ENCODE data around the gene TDRD10. TPM values are rescaled to one million over a fixed set of nuclear protein-coding genes. Genes with fewer than 3 reads are reported as not detected.

TDRD10 gene
- total and polyA plus RNA-seq, 2 donors (not counting 1 experiment from before 2014, with no cell fraction given): 0.06 TPM; not detected in 1

DNA sequence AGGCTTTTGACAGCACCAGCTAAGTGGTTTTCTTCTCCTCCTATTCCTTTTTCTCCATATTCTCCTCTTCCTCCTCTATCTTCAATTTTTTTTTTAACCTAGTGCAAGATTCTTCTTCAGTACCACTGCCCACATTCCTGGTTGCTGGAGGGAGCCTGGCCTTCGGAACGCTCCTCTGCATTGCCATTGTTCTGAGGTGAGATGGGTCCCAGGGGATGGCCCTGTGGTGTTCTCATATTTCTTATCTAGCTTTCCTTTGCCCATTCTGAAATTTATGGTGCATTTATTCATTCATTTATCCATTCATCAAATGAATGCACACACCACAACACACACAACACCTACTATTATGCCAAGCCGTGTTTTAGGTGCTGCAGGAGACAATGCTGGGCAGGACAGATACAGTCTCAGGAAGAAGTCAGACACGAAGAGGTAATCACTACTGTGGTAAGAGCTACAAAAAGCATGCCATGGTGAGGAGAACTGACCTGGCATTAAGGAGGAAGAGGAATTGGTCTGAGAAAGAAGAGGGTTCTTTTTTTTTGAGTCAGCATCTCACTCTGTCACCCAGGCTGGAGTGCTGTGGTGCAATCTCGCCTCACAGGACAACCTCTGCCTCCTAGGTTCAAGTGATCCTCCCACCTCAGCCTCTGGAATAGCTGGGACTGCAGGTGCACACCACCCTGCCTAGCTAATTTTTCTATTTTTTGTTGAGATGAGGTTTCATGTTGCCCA is 47.5 kb upstream of the TDRD10 start:
- Histone ChIP-seq H3K4me1 (ENCODE audit: control insufficient read depth in 2 of 2, insufficient read depth in 2 of 2, low read length in 2 of 2) (no peaks in the 10 kb centered on the region), H2AFZ (ENCODE audit: insufficient read depth, low read depth, low read length, poor library complexity, severe bottlenecking) (no peak overlapping the region), H3K9ac (ENCODE audit: low read length) (no peak overlapping the region), H3K27ac (ENCODE audit: low read length in 2 of 2) (no peak overlapping the region), H3K27me3 (replicated peaks in 1 of 4; ENCODE audit: control extremely low read depth in 1 of 4, control insufficient read depth in 3 of 4, insufficient read depth in 4 of 4, low read length in 3 of 4) (no peaks in the 10 kb centered on the region), H3K36me3 (replicated peaks in 1 of 2; ENCODE audit: control extremely low read depth in 1 of 2, control insufficient read depth in 1 of 2, extremely low read depth in 1 of 2, insufficient read depth in 2 of 2, low read length in 1 of 2) (no peaks in the 10 kb centered on the region), H3K79me2 (ENCODE audit: control insufficient read depth, insufficient read depth, low read length) (no peaks in the 10 kb centered on the region), H4K20me1 (ENCODE audit: control insufficient read depth, insufficient read depth, low read length, poor library complexity, severe bottlenecking) (no peaks in the 10 kb centered on the region), H3K4me3 (ENCODE audit: control extremely low read depth in 1 of 5, extremely low read depth in 1 of 5, insufficient read depth in 1 of 5, low read depth in 2 of 5, low read length in 4 of 5) (no peak overlapping the region), H3K4me2 (replicated peaks; ENCODE audit: low read depth, low read length, poor library complexity, severe bottlenecking) (no peak overlapping the region), H3K9me3 (ENCODE audit: control extremely low read depth in 1 of 3, control insufficient read depth in 2 of 3, insufficient read depth in 1 of 3, low read length in 2 of 3) (no peaks in the 10 kb centered on the region)
- H3K4me3 Mint-ChIP-seq: no peak overlapping the region
- H3K27me3 Mint-ChIP-seq: no peaks in the 10 kb centered on the region
- POLR2A ChIA-PET: no interaction called here
- H3K4me1 Mint-ChIP-seq: no peaks in the 10 kb centered on the region
- 80% methylated on average over 1 of the region's 5 CpGs for WGBS (ENCODE audit: insufficient coverage)
- ATAC-seq (ENCODE audit: low read depth): no peak
- TF ChIP-seq, protein P1, sequence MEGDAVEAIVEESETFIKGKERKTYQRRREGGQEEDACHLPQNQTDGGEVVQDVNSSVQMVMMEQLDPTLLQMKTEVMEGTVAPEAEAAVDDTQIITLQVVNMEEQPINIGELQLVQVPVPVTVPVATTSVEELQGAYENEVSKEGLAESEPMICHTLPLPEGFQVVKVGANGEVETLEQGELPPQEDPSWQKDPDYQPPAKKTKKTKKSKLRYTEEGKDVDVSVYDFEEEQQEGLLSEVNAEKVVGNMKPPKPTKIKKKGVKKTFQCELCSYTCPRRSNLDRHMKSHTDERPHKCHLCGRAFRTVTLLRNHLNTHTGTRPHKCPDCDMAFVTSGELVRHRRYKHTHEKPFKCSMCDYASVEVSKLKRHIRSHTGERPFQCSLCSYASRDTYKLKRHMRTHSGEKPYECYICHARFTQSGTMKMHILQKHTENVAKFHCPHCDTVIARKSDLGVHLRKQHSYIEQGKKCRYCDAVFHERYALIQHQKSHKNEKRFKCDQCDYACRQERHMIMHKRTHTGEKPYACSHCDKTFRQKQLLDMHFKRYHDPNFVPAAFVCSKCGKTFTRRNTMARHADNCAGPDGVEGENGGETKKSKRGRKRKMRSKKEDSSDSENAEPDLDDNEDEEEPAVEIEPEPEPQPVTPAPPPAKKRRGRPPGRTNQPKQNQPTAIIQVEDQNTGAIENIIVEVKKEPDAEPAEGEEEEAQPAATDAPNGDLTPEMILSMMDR (IDR thresholded peaks at IDR 0.05): no peak
- TF ChIP-seq EZH2 (IDR thresholded peaks at IDR 0.05; ENCODE audit: borderline replicate concordance, insufficient read depth, low read depth, low read length, poor library complexity, severe bottlenecking): no peak
- H3K27ac Mint-ChIP-seq: no peak overlapping the region
- intact Hi-C loops (cut with micrococcal nuclease): no loop called here
- DNase-seq: no peak
- H3K9me3 Mint-ChIP-seq (ENCODE audit: insufficient read depth): no peaks in the 10 kb centered on the region
- CTCF ChIA-PET: interaction anchor here (0.5 to 0.6 kb wide), 2 partner anchors 119 to 347 kb away, joined by 3 to 4 read pairs; no protein-coding TSS in a partner anchor

DNA sequence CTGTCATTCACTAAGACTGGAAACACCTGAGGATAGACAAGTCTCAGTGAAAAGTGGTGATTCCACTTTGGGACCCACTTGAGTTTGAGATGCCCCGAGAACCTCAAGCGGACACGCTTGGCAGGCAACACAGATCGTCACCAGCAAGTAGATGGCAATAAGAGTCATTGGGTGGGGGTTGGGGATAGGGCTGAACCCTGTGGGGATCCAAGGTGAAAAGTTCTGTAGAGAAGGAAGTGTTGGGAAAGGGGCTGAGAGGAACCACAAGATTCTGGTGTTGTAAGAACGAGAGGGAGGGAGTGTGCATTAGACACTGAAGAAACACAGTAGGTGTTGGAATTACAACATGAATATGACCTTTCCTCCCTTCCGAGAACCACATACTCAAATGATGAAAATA is 45.4 kb upstream of the TDRD10 start:
- Histone ChIP-seq H3K79me2 (ENCODE audit: control insufficient read depth, insufficient read depth, low read length) (no peaks in the 10 kb centered on the region), H3K36me3 (replicated peaks in 1 of 2; ENCODE audit: control extremely low read depth in 1 of 2, control insufficient read depth in 1 of 2, extremely low read depth in 1 of 2, insufficient read depth in 2 of 2, low read length in 1 of 2) (no peaks in the 10 kb centered on the region), H3K4me1 (ENCODE audit: control insufficient read depth in 2 of 2, insufficient read depth in 2 of 2, low read length in 2 of 2) (no peaks in the 10 kb centered on the region), H3K9me3 (ENCODE audit: control extremely low read depth in 1 of 3, control insufficient read depth in 2 of 3, insufficient read depth in 1 of 3, low read length in 2 of 3) (no peaks in the 10 kb centered on the region), H4K20me1 (ENCODE audit: control insufficient read depth, insufficient read depth, low read length, poor library complexity, severe bottlenecking) (no peaks in the 10 kb centered on the region), H3K27me3 (replicated peaks in 1 of 4; ENCODE audit: control extremely low read depth in 1 of 4, control insufficient read depth in 3 of 4, insufficient read depth in 4 of 4, low read length in 3 of 4) (no peaks in the 10 kb centered on the region), H3K27ac (ENCODE audit: low read length in 2 of 2) (no peak overlapping the region), H2AFZ (ENCODE audit: insufficient read depth, low read depth, low read length, poor library complexity, severe bottlenecking) (no peak overlapping the region), H3K4me3 (ENCODE audit: control extremely low read depth in 1 of 5, extremely low read depth in 1 of 5, insufficient read depth in 1 of 5, low read depth in 2 of 5, low read length in 4 of 5) (no peak overlapping the region), H3K4me2 (replicated peaks; ENCODE audit: low read depth, low read length, poor library complexity, severe bottlenecking) (no peak overlapping the region), H3K9ac (ENCODE audit: low read length) (no peak overlapping the region)
- Mint-ChIP-seq H3K27ac (no peak overlapping the region), H3K4me1 (no peaks in the 10 kb centered on the region), H3K9me3 (ENCODE audit: insufficient read depth) (no peaks in the 10 kb centered on the region), H3K27me3 (no peaks in the 10 kb centered on the region), H3K4me3 (no peak overlapping the region)
- TF ChIP-seq EZH2 (IDR thresholded peaks at IDR 0.05; ENCODE audit: borderline replicate concordance, insufficient read depth, low read depth, low read length, poor library complexity, severe bottlenecking): no peak
- TF ChIP-seq, protein P1 (IDR thresholded peaks at IDR 0.05): no peak
- ChIA-PET CTCF (no interaction called here), POLR2A (no interaction called here)
- intact Hi-C loops (cut with micrococcal nuclease): no loop called here
- ATAC-seq (ENCODE audit: low read depth) (no peak), DNase-seq (no peak)
- 91% methylated on average over 4 of the region's 6 CpGs for WGBS (ENCODE audit: insufficient coverage)

Data from B cell (primary cell).